GM23338 (cell line): ENCODE measurements around the gene PDE6C. TPM values are rescaled to one million over a fixed set of nuclear protein-coding genes. Genes with fewer than 3 reads are reported as not detected.

Experiments used
- ATAC-seq: fragments of 200-7000 bp; cut with Tn5 transposase; 3 replicates; pipeline ENCODE4 v1.9.1; 2020
- DNase-seq: peaks from one replicate; pipeline ENCODE4 v3.0.0-alpha.2; 2015; ENCODE audit warnings: low spot score
- H2AFZ ChIP-seq: fragments of 200-600 bp; sonication (generic); 2 replicates; pipeline ENCODE4 v1.8.0; 2016; ENCODE audit warnings: antibody characterized with exemption, mild to moderate bottlenecking, moderate library complexity
- H3F3A ChIP-seq: fragments of 200-600 bp; sonication (generic); replicated peaks from 2 replicates; pipeline ENCODE4 v1.8.0; 2017; ENCODE audit warnings: antibody characterized with exemption, mixed run types, low read depth
- H3K27ac ChIP-seq: fragments of 200-600 bp; sonication (generic); 2 replicates; pipeline ENCODE4 v1.6.1; 2016; ENCODE audit warnings: low read depth
- H3K27me3 ChIP-seq: fragments of 200-600 bp; sonication (generic); 2 replicates; pipeline ENCODE4 v1.8.0; 2016; ENCODE audit warnings: mild to moderate bottlenecking, mixed run types, moderate library complexity; ENCODE audit not compliant: insufficient read depth
- H3K36me3 ChIP-seq: fragments of 200-600 bp; sonication (generic); 2 replicates; pipeline ENCODE4 v1.8.0; 2016; ENCODE audit warnings: mild to moderate bottlenecking; ENCODE audit not compliant: insufficient read depth
- H3K4me1 ChIP-seq: fragments of 200-600 bp; sonication (generic); 2 replicates; pipeline ENCODE4 v1.8.0; 2016; ENCODE audit warnings: mild to moderate bottlenecking, moderate library complexity; ENCODE audit not compliant: insufficient read depth
- H3K4me2 ChIP-seq: fragments of 200-600 bp; sonication (generic); 2 replicates; pipeline ENCODE4 v1.7.1; 2017; ENCODE audit warnings: mixed run types
- H3K4me3 ChIP-seq: fragments of 200-600 bp; sonication (generic); 2 replicates; pipeline ENCODE4 v1.6.1; 2016; ENCODE audit warnings: mixed run types
- H3K79me2 ChIP-seq: fragments of 200-600 bp; sonication (generic); replicated peaks from 2 replicates; pipeline ENCODE4 v1.8.0; 2017; ENCODE audit warnings: mild to moderate bottlenecking; ENCODE audit not compliant: insufficient read depth
- H3K9me2 ChIP-seq: fragments of 200-600 bp; sonication (generic); 2 replicates; pipeline ENCODE4 v1.8.0; 2017; ENCODE audit not compliant: insufficient read depth
- H4K20me1 ChIP-seq: fragments of 200-600 bp; sonication (generic); replicated peaks from 2 replicates; pipeline ENCODE4 v1.8.0; 2017; ENCODE audit warnings: mild to moderate bottlenecking; ENCODE audit not compliant: insufficient read depth
- H3K27ac Mint-ChIP-seq: 2 replicates; pipeline ENCODE4 v1.8.0; 2020; ENCODE audit warnings: inconsistent platforms, mild to moderate bottlenecking, moderate library complexity, mixed read lengths
- H3K27me3 Mint-ChIP-seq: 3 replicates; pipeline ENCODE4 v1.8.0; 2022; ENCODE audit warnings: low read depth, mild to moderate bottlenecking, moderate library complexity, mixed read lengths, inconsistent platforms; ENCODE audit not compliant: insufficient read depth, poor library complexity
- H3K36me3 Mint-ChIP-seq: 3 replicates; pipeline ENCODE4 v1.8.0; 2021; ENCODE audit warnings: low read depth, mild to moderate bottlenecking, inconsistent platforms, moderate library complexity, mixed read lengths
- H3K4me1 Mint-ChIP-seq: 3 replicates; pipeline ENCODE4 v1.8.0; 2020; ENCODE audit warnings: mild to moderate bottlenecking, inconsistent platforms, mixed read lengths
- H3K4me3 Mint-ChIP-seq: 3 replicates; pipeline ENCODE4 v1.8.0; 2021; ENCODE audit warnings: moderate library complexity, mild to moderate bottlenecking, inconsistent platforms, mixed read lengths
- H3K9me3 Mint-ChIP-seq: 3 replicates; pipeline ENCODE4 v1.8.0; 2020; ENCODE audit warnings: moderate library complexity, mild to moderate bottlenecking, inconsistent platforms, mixed read lengths
- CREB1 ChIP-seq: fragments of 250-450 bp; sonication (Bioruptor Pico); IDR thresholded peaks from 2 replicates; pipeline ENCODE4 v1.5.0; 2020; ENCODE audit warnings: low read depth, mild to moderate bottlenecking, moderate library complexity
- ETS1 ChIP-seq: IDR thresholded peaks from 2 replicates; pipeline ENCODE4 v1.6.1; 2016; ENCODE audit warnings: antibody characterized with exemption
- EZH2 ChIP-seq: fragments of 200-600 bp; sonication (generic); IDR thresholded peaks from one replicate; pipeline ENCODE4 v1.8.0; 2017; ENCODE audit warnings: antibody characterized with exemption, mild to moderate bottlenecking, low read depth; ENCODE audit not compliant: unreplicated experiment
- EZH2phosphoT487 ChIP-seq: fragments of 200-600 bp; sonication (generic); IDR thresholded peaks from one replicate; pipeline ENCODE4 v1.8.1; 2018; ENCODE audit warnings: antibody characterized with exemption; ENCODE audit not compliant: unreplicated experiment
- JUNB ChIP-seq: IDR thresholded peaks from one replicate; pipeline ENCODE4 v1.6.1; 2016; ENCODE audit warnings: antibody characterized with exemption; ENCODE audit not compliant: unreplicated experiment
- NANOG ChIP-seq: IDR thresholded peaks from 2 replicates; pipeline ENCODE4 v1.6.1; 2016; ENCODE audit warnings: antibody characterized with exemption, borderline replicate concordance
- POLR2AphosphoS5 ChIP-seq: IDR thresholded peaks from 2 replicates; pipeline ENCODE4 v1.6.1; 2016; ENCODE audit warnings: antibody characterized with exemption, low read depth
- STAT1 ChIP-seq: IDR thresholded peaks from one replicate; pipeline ENCODE4 v1.6.1; 2016; ENCODE audit warnings: antibody characterized with exemption; ENCODE audit not compliant: unreplicated experiment
- ZNF114 ChIP-seq: fragments of 250-450 bp; sonication (Bioruptor Pico); IDR thresholded peaks from 2 replicates; pipeline ENCODE4 v1.5.0; 2020; ENCODE audit warnings: mild to moderate bottlenecking, moderate library complexity
- ZNF331 ChIP-seq: fragments of 250-450 bp; sonication (Bioruptor Pico); IDR thresholded peaks from 2 replicates; pipeline ENCODE4 v1.5.0; 2020; ENCODE audit warnings: low read depth, mild to moderate bottlenecking, moderate library complexity
- ZNF462 ChIP-seq: fragments of 250-450 bp; sonication (Bioruptor Pico); IDR thresholded peaks from 2 replicates; pipeline ENCODE4 v1.5.0; 2020; ENCODE audit warnings: mild to moderate bottlenecking, moderate library complexity
- polyA plus RNA-seq: library from polyadenylated mRNA; unstranded; fragments of >200 nt; fragmentation: Nextera tagmentation; extraction: Ambion mirVana; gene quantifications from 2 replicates; pipeline ENCODE4 v1.2.1, GENCODE V29; 2016
- total RNA-seq: library from RNA; depleted of rRNA; stranded (reverse); fragments of >200 nt; shearing (Covaris generic); gene quantifications from 2 replicates; pipeline ENCODE4 v1.2.3, GENCODE V29; 2014
- TF ChIP-seq, protein P1 (sequence below), 2 experiments: fragments of 200-600 bp in 1 of 2; sonication (generic) in 1 of 2; conservative IDR thresholded peaks; 2 replicates each; pipeline versions ENCODE4 v1.5.1 to v1.6.1; 2016 to 2017; ENCODE audit warnings: antibody characterized with exemption in 2 of 2, low read depth in 2 of 2, mild to moderate bottlenecking in 2 of 2, moderate library complexity in 1 of 2
- TF ChIP-seq, protein P2 (sequence below): IDR thresholded peaks from one replicate; pipeline ENCODE4 v1.6.1; 2018; ENCODE audit warnings: antibody characterized with exemption; ENCODE audit not compliant: unreplicated experiment

Gene PDE6C
- total and polyA plus RNA-seq, 2 experiments from 2014 or later: 0.06 TPM; not detected in 1

- H3K9me3 Mint-ChIP-seq: no peaks in the 10 kb centered on the region
These were observed 75.4 kb downstream of the PDE6C start for GRCh38 chr10:93687737-93688136.

More at GRCh38 chr10:93687737-93688136, 75.4 kb downstream of the PDE6C start:
- no peak overlapping the region for H3K4me2 ChIP-seq
- peaks cover 14% of the 10 kb centered on the region for H3K4me1 ChIP-seq
- H3K79me2 ChIP-seq: no peaks in the 10 kb centered on the region
- H2AFZ ChIP-seq: no peak overlapping the region
- no peak overlapping the region for H3K27ac ChIP-seq
- no peaks in the 10 kb centered on the region for H3F3A ChIP-seq
- no peak overlapping the region for H3K27ac Mint-ChIP-seq
- no peak overlapping the region for H3K4me3 ChIP-seq
- no peak for ATAC-seq
- TF ChIP-seq JUNB: no peak
- TF ChIP-seq EZH2phosphoT487: no peak
- TF ChIP-seq STAT1: no peak
- TF ChIP-seq POLR2AphosphoS5: no peak
- no peak for TF ChIP-seq NANOG
- no peak for TF ChIP-seq ZNF114 (CRISPR knock-in tag)
- TF ChIP-seq, protein P1, sequence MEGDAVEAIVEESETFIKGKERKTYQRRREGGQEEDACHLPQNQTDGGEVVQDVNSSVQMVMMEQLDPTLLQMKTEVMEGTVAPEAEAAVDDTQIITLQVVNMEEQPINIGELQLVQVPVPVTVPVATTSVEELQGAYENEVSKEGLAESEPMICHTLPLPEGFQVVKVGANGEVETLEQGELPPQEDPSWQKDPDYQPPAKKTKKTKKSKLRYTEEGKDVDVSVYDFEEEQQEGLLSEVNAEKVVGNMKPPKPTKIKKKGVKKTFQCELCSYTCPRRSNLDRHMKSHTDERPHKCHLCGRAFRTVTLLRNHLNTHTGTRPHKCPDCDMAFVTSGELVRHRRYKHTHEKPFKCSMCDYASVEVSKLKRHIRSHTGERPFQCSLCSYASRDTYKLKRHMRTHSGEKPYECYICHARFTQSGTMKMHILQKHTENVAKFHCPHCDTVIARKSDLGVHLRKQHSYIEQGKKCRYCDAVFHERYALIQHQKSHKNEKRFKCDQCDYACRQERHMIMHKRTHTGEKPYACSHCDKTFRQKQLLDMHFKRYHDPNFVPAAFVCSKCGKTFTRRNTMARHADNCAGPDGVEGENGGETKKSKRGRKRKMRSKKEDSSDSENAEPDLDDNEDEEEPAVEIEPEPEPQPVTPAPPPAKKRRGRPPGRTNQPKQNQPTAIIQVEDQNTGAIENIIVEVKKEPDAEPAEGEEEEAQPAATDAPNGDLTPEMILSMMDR (conservative IDR thresholded peaks at IDR 0.05; ENCODE audit: low read depth in 2 of 2): no peak
- no peak for TF ChIP-seq CREB1
- no peak for TF ChIP-seq EZH2
- no peak for TF ChIP-seq ZNF331 (CRISPR knock-in tag)
- TF ChIP-seq ZNF462 (CRISPR knock-in tag): no peak
- TF ChIP-seq, protein P2, sequence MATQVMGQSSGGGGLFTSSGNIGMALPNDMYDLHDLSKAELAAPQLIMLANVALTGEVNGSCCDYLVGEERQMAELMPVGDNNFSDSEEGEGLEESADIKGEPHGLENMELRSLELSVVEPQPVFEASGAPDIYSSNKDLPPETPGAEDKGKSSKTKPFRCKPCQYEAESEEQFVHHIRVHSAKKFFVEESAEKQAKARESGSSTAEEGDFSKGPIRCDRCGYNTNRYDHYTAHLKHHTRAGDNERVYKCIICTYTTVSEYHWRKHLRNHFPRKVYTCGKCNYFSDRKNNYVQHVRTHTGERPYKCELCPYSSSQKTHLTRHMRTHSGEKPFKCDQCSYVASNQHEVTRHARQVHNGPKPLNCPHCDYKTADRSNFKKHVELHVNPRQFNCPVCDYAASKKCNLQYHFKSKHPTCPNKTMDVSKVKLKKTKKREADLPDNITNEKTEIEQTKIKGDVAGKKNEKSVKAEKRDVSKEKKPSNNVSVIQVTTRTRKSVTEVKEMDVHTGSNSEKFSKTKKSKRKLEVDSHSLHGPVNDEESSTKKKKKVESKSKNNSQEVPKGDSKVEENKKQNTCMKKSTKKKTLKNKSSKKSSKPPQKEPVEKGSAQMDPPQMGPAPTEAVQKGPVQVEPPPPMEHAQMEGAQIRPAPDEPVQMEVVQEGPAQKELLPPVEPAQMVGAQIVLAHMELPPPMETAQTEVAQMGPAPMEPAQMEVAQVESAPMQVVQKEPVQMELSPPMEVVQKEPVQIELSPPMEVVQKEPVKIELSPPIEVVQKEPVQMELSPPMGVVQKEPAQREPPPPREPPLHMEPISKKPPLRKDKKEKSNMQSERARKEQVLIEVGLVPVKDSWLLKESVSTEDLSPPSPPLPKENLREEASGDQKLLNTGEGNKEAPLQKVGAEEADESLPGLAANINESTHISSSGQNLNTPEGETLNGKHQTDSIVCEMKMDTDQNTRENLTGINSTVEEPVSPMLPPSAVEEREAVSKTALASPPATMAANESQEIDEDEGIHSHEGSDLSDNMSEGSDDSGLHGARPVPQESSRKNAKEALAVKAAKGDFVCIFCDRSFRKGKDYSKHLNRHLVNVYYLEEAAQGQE: no peak
- TF ChIP-seq ETS1: no peak
- no peaks in the 10 kb centered on the region for H4K20me1 ChIP-seq
- no peak for DNase-seq
- H3K9me2 ChIP-seq: no peaks in the 10 kb centered on the region
- H3K27me3 ChIP-seq: no peaks in the 10 kb centered on the region
- peaks cover 3% of the 10 kb centered on the region; the same call in 2 of the 3 replicates for H3K36me3 Mint-ChIP-seq
- peaks cover 10% of the 10 kb centered on the region; the same call in 2 of the 3 replicates for H3K4me1 Mint-ChIP-seq
- H3K4me3 Mint-ChIP-seq: no peak overlapping the region
- no peaks in the 10 kb centered on the region for H3K27me3 Mint-ChIP-seq
- H3K36me3 ChIP-seq: peaks cover 15% of the 10 kb centered on the region; the same call in 1 of the 2 replicates
